ENCODE data around the gene LRRC4C.

The LRRC4C gene

DNA sequence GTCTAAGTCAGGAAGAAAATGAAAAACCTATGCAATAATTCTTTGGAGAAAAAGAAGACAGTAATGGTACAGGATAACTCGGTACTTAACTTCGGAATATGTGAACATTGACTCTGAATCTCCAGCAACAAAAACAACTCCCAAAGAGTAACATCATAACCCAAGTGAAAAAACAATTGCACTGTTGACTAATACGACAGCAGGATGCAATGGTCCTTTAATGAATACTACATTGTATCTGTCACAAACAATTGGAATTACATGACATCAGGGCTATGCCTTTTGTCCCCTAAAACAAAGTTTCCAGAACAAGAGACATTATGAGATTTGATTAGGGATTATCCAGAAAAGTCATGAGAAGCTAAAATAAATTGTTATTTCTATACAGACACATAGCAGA is 1065.9 kb downstream of the LRRC4C start:
- no peak overlapping the region for H3K27ac ChIP-seq
- TF ChIP-seq, protein P1, sequence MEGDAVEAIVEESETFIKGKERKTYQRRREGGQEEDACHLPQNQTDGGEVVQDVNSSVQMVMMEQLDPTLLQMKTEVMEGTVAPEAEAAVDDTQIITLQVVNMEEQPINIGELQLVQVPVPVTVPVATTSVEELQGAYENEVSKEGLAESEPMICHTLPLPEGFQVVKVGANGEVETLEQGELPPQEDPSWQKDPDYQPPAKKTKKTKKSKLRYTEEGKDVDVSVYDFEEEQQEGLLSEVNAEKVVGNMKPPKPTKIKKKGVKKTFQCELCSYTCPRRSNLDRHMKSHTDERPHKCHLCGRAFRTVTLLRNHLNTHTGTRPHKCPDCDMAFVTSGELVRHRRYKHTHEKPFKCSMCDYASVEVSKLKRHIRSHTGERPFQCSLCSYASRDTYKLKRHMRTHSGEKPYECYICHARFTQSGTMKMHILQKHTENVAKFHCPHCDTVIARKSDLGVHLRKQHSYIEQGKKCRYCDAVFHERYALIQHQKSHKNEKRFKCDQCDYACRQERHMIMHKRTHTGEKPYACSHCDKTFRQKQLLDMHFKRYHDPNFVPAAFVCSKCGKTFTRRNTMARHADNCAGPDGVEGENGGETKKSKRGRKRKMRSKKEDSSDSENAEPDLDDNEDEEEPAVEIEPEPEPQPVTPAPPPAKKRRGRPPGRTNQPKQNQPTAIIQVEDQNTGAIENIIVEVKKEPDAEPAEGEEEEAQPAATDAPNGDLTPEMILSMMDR (IDR thresholded peaks at IDR 0.05), result no peak
- TF ChIP-seq ZFX (IDR thresholded peaks at IDR 0.05; ENCODE audit: borderline replicate concordance), result no peak

DNA sequence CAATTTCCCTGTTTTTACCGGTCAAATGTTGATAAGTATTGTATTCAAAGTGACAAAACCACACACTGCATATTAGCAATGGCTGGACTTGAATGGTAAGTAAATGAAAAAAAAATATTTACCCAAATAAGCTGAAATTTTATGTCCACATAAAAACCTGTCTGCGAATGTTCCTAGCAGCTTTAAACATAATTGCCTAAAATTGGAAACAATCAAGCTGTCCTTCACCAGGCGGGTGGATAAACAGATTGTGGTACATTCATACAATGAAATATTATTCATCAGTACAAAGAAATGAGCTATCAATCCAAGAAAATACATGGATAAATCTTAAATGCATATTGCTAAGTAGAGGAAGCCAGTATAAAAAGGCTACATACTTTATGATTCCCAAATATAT is 1067.8 kb downstream of the LRRC4C start:
- TF ChIP-seq, protein P1 (IDR thresholded peaks at IDR 0.05), result no peak
- no peak for TF ChIP-seq ZFX (IDR thresholded peaks at IDR 0.05; ENCODE audit: borderline replicate concordance)
- no peak overlapping the region for H3K27ac ChIP-seq

DNA sequence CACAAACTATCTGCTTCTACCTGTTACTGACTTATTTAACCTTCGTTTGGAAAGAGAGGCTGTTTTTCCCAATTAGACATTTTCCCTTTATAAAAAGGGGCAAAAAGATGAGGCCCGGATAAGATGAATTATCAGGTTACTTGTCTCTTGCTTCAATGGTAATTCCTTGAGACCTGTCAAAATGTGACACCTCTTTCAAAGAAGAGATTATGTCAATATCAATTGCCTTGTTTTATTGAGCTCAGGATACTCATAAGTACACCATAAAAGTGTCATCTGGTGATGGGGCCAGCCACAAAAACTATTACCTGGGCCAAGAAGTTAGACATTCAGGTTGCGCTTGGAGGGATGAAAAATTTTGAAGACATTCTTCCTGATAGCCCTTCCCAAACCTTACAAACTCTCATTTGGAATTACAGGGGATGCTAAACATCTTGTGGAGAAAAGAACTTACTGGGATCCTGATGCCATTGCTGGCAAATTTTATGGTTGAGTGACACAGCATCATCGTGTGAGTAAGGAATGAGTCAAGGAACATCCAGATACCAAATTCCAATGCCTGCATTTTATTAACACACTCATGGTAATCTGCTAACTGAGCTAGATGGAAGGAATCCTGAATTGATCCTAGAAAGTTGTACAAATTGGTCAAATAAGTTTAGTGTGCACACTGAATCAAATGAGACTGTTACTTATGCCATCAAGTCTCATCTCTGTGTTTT is 1071.2 kb downstream of the LRRC4C start:
- no peak overlapping the region for H3K27ac ChIP-seq
- no peak for TF ChIP-seq ZFX (IDR thresholded peaks at IDR 0.05; ENCODE audit: borderline replicate concordance)
- TF ChIP-seq, protein P1 (IDR thresholded peaks at IDR 0.05), result no peak

DNA sequence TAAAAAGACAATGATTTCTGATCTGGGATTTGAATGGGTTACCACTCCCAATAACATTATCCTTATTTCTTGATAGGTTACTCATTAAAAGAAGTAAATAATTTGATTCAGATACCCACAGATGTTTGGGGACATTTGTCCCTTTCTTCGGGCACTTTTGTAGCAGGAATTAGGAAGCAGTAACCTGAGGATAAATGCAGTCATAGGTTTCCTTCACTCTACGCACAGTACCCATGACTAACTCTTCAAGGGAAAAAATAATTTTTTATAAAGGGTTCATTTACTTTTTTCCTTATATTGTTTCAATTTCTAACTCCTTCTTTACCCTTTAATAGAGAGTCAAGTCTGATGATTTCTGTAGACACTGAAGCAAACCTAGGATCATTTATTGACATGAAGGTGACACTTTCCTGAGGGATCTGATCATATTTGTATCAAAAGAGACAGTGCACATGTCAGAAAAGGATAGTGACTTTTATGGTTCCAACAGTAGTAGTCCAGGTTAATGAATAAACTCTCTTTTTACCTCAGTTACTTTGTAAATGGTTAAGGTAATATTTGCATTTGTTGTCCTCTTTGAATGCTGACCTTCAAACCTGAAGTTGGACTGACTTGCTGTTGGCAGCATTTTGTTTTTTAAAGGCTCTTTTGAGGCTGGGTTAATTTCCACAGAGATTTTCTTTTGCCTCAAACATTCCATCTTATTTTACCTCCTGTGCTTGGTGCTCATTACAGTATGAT is 1072.0 kb downstream of the LRRC4C start:
- H3K27ac ChIP-seq, result no peak overlapping the region
- TF ChIP-seq, protein P1 (IDR thresholded peaks at IDR 0.05), result no peak
- TF ChIP-seq ZFX (IDR thresholded peaks at IDR 0.05; ENCODE audit: borderline replicate concordance), result no peak

DNA sequence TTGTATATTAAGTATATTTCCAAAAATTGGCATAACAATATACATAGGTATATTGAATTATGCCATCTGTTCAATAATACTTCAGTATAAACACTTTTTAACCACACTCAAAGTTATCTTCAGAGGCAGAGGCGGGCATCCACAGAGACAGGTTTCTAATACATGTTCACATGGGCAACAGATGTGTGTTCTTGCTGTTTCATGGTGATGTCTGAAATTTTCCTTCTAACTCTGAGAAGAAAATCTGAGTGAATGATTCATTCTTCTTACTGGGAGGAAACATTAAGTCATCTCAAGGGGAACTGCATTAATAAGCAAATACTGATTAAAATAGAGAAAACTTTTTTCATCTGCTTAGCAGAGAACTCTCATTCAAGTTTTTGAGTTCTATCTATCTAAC is 1074.5 kb downstream of the LRRC4C start:
- TF ChIP-seq, protein P1 (IDR thresholded peaks at IDR 0.05), result no peak
- no peak for TF ChIP-seq ZFX (IDR thresholded peaks at IDR 0.05; ENCODE audit: borderline replicate concordance)
- no peak overlapping the region for H3K27ac ChIP-seq

DNA sequence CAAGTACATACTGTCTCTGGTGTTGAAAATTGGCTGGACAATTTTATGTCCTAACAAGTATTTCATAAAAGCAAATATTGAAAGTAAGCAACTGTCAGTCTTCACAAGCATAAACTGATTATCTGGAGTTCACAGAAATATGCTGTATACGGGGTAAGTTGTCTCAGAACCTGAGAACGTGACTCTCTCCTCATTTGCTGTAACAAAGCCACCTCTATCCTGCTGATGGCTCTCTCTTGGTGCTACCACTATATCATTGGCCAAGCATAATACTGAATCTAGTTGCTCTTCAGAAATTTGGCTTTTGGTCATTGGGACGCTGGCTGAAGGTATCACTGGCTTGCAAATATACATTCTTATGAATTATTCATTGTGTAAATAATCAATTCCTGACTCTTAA is 1078.0 kb downstream of the LRRC4C start:
- H3K27ac ChIP-seq, result no peak overlapping the region
- no peak for TF ChIP-seq ZFX (IDR thresholded peaks at IDR 0.05; ENCODE audit: borderline replicate concordance)

DNA sequence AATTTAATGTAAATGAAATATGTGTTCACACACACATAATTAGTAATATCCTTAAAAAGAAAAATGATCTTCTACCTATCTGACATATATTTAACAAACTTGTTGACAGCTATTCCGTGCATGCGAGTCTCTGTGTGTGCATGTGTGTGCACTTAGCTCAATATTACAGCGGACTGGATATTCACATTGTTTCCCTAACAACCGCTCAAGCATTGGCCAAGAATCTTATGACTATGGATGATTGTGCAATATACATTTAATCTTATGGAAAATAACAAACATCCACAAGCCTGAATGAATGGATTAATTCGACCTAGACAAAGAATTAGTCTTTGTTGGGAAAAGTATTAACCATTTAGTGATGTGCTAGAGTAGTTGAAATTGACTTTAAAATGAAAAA is 1078.6 kb downstream of the LRRC4C start:
- no peak overlapping the region for H3K27ac ChIP-seq
- TF ChIP-seq ZFX (IDR thresholded peaks at IDR 0.05; ENCODE audit: borderline replicate concordance), result no peak
- TF ChIP-seq, protein P1 (IDR thresholded peaks at IDR 0.05), result no peak

Data from 22Rv1 (cell line).